EH (cell line): ENCODE measurements around the gene COIL.
A peak's percentile ranks its signal among the peaks of the same experiment; 100 is the strongest.
"Not testable (repeated sequence)": the region's sequence is repeated elsewhere in the genome, so short reads cannot be mapped to it uniquely, and the experiment has no call there.

Experiments
- DNase-seq: peaks from one replicate; pipeline ENCODE4 v3.0.0-alpha.2; 2015; ENCODE audit warnings: low read depth

The COIL gene

GRCh38 chr17:56960596-56961538 lies at the start of gene COIL:
COIL (minus strand) TSS chr17:56961050; CDS start chr17:56961019, 31 bp downstream.
- DNase-seq, result peak; percentile 88

- DNase-seq, result no peak
Measured at GRCh38 chr17:57010487-57010886, 49.6 kb upstream of the COIL start.

GRCh38 chr17:57009737-57010445 lies 49.0 kb upstream of the COIL start:
- peak; percentile 48 for DNase-seq

GRCh38 chr17:57008958-57009357 lies 48.1 kb upstream of the COIL start:
- no peak for DNase-seq

- DNase-seq, result peak; percentile 40
Measured at GRCh38 chr17:57006040-57006439, 45.2 kb upstream of the COIL start.

GRCh38 chr17:57004944-57005579 lies 44.2 kb upstream of the COIL start:
- no peak for DNase-seq

GRCh38 chr17:57002904-57003303 lies 42.1 kb upstream of the COIL start:
- DNase-seq, result no peak

GRCh38 chr17:57001541-57001940 lies 40.7 kb upstream of the COIL start:
- no peak for DNase-seq

GRCh38 chr17:56997313-56997712 lies 36.5 kb upstream of the COIL start:
- DNase-seq, result no peak

GRCh38 chr17:56995766-56996165 lies 34.9 kb upstream of the COIL start:
- no peak for DNase-seq

GRCh38 chr17:56994009-56994792 lies 33.4 kb upstream of the COIL start:
- DNase-seq, result peak; percentile 23

- DNase-seq, result no peak
Measured at GRCh38 chr17:56992364-56992763, 31.5 kb upstream of the COIL start.

GRCh38 chr17:56988901-56989572 lies 28.2 kb upstream of the COIL start:
- no peak for DNase-seq

- no peak for DNase-seq
Measured at GRCh38 chr17:56987283-56987834, 26.5 kb upstream of the COIL start.

GRCh38 chr17:56985371-56986162 lies 24.7 kb upstream of the COIL start:
- no peak for DNase-seq

- no peak for DNase-seq
Measured at GRCh38 chr17:56983366-56983765, 22.5 kb upstream of the COIL start.

- no peak for DNase-seq
Measured at GRCh38 chr17:56982312-56982711, 21.5 kb upstream of the COIL start.

- DNase-seq, result not testable (repeated sequence)
Measured at GRCh38 chr17:56980526-56980925, 19.7 kb upstream of the COIL start.

- DNase-seq, result no peak
Measured at GRCh38 chr17:56979091-56979480, 18.2 kb upstream of the COIL start.

GRCh38 chr17:56978441-56979090 lies 17.7 kb upstream of the COIL start:
- peak; percentile 26 for DNase-seq
